ENCODE data around the gene CSNK1G2.

CSNK1G2 gene

DNA sequence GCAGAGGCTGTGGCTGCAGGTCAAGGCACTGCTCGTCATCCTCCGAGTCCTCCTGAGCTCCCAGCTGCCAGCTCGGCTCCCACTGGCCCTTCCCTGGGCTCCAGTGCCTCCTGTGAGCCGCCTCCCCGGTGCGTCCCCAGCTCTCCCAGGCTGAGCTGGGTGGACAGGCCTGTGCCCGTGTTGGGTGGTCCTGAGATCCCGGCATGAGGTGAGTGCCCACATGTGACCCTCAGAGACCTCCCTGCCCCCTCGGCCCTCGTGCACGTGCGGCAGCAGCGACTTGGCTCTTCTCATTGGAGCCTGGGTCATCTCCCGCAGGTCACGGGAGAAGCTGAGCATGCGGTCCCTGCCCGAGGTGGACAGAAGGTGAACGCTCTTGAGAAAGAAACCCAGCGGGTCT is 20.3 kb upstream of the CSNK1G2 start:
- no peak for DNase-seq

DNA sequence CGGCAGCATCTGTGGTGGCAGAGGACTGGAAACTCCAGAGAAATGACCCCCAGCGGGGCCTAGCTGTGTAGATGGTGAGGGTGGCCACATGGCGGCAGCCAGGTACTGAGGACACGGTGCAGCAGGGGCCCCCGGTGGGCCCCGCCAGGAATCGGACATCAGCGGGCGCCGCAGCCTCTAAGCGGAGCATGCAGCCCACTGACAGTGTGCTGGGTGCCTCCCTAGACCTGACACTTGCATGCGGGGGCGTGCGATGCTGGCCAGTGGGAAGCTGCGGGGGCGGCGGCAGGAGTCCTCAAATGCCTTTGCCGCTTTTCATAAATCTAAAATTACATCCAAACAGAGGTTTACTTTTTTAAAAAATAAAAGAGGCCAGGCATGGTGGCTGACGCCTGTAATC is 19.6 kb upstream of the CSNK1G2 start:
- no peak for DNase-seq

DNA sequence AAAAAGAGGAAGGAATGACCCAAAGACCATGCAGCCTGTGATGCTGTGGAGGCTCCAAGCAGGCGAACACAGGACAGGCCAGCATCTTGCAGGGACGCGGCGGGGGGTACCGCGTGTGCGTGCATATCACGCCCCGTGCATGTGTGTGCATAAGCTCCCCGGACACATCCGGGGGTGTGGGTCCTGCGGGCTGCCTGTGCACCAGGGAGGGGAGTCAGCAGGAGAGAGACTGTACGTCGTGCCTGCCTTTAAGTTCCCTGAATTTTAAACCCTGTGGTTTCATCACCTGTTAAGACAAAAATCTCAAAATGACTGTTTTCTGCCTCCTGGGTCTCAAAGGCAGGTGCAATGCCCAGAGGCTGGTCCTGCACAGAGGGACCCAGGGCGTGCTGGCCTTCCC is 19.1 kb upstream of the CSNK1G2 start:
- DNase-seq: no peak

- DNase-seq: no peak
Measured at GRCh38 chr19:1922803-1923202, 18.2 kb upstream of the CSNK1G2 start.

- DNase-seq: no peak
Measured at GRCh38 chr19:1923319-1923718, 17.7 kb upstream of the CSNK1G2 start.

DNA sequence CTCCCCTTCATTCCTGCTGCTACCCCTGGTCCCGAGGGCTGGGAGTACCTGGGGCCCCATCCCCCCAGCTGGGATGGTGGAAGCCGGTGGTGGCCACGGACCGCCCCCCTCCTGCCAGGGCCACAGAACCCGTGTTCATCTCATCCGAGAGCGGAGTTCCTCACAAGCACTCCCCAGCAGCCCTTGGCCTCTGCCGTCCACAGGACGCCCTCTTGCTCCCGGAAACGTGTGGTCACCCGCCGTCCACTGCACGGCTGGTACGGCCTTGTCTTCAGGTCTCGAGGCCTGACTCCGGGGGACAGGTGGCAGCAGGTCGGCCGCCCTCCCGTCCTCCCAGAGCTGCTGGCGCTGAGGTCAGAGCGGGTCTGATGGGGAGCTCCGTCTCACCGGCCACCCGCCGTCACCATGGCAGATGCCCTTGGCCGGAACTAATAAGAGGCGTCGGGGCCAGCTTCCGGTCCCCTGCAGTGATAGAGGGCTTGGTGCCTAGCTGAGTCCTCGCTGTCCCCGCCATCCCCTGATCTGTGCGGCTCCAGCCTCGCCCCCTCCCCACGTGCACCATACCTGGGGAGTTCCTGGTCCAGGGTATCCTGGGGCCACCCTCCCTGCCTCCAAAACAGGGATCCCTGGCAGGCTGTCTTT is 16.5 kb upstream of the CSNK1G2 start:
- no peak for DNase-seq

DNA sequence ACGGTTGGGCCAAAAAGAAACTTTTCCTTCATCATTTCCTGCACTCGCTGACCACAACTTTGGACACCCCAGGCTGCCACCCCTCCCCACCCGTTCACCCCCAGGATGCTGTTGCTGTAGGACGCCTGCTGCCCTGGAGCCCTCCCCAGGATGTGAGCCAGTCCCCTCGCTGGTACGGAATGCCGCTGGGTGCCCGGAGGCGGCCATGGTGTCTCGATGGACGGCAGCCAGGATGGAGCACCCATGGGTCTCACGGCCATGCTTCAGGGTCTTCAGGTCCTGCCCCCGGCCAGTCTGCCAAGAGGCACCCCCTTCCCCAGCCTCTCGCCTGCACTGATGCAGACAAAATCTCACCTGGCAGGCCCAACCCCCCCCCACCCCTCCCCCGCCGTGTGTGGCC is 15.4 kb upstream of the CSNK1G2 start:
- DNase-seq: no peak

- DNase-seq: peak; percentile 22
Measured at GRCh38 chr19:1929021-1929742, 11.8 kb upstream of the CSNK1G2 start.

DNA sequence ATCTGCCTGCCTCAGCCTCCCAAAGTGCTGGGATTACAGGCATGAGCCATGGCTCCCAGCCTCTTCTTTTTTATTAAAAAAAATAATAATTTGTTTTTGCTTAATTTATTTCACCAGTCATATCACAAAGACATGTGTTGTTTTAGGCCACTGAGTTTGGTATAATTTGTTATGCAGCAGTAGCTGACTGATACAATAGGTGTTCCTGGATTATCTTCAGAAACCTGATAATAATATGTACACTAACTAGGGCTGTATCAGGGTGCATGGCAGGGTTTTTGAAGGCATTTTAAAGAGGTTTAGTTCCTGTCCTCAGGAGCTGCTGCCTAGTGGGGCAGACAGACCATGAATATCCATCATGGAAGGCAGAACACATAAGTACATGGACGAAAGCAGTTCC is 9.5 kb upstream of the CSNK1G2 start:
- no peak for DNase-seq

GRCh38 chr19:1932395-1932794 is 8.6 kb upstream of the CSNK1G2 start:
- DNase-seq: no peak

DNA sequence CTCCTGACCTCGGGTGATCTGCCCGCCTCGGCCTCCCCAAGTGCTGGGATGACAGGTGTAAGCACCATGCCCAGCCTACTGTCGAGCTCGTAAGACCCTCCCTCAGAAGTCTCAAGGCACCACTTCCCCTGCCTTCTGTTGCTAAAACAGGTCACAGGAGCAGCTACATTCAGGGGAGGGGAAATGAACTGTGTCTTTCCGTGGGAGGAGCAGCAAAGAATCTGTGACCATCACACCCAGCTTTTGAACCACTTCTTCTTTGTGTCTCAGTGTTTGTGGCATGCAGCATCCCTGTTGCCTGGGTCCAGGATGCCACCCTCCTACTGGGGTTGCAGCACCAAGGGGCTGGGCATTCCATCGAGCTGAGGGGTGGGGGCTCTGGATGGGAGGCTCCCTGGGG is 7.7 kb upstream of the CSNK1G2 start:
- no peak for DNase-seq

DNA sequence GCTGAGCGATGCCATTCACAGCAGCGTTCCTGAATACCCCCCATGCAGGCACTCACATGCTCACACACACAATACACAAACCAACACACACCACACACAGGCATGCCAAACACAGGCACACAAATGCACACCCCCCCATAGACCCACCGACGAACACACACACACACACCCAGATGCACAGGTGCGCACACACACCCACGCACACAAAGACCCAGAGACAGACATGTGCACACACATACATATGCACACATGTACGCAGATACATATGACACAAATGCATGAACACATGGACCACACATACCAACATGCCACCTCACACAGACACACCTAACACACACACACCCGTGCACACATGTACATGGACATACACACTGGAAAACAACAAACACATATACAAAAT is 7.0 kb upstream of the CSNK1G2 start:
- no peak for DNase-seq

DNA sequence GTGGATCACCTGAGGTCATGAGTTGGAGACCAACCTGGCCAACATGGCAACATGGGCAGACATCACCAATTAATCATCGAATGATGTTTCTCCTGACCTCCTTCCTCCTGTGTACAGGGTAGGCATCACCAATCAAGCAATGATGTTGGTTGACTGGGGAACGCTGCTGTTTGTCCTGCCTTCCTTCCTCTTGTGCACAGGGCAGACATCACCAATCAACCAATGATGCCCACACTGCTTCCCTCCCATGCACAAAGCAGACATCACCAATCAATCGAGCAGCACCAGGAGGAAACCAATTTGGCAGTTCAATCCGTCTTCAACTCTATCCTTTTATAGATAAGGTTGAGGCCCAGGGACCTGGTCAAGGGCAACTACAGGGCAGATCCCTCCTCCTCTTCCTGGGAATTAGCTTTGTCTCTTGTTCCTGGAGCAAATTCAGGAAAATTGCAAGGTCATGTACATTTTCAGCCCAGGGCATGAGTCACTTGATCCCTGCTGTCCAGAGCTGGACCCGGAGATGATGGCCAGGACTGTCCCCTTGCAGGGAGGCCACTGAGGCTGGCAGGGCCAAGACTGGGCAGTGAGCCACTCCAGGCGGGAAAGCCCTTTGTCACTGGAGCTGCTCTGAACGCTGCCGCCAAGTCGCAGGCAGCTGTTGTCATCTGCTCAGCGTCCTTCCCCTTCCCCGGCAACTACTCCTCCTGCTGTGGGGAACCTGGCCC is 5.3 kb upstream of the CSNK1G2 start:
- DNase-seq: peak; percentile 5

GRCh38 chr19:1936430-1936829 is 4.5 kb upstream of the CSNK1G2 start:
- DNase-seq: no peak

- DNase-seq: no peak
Measured at GRCh38 chr19:1936916-1937610, 3.9 kb upstream of the CSNK1G2 start.

DNA sequence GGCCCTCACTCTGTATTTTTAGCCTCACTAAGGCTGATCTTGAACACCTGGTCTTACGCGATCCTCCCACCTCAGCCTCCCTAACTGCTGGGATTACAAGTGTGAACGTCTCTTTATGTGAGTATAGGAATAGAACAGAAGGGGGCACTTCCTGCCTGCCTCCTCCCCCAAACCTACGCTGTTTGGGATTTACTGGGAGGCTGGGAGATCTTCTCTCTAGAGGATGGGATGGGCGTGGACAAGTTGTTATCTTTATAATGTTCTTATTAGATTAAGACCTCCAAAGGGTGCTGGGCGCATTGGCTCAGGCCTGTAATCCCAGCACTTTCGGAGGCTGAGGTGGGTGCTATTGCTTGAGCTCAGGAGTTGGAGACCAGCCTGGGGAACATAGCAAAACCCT is 2.9 kb upstream of the CSNK1G2 start:
- DNase-seq: no peak

DNA sequence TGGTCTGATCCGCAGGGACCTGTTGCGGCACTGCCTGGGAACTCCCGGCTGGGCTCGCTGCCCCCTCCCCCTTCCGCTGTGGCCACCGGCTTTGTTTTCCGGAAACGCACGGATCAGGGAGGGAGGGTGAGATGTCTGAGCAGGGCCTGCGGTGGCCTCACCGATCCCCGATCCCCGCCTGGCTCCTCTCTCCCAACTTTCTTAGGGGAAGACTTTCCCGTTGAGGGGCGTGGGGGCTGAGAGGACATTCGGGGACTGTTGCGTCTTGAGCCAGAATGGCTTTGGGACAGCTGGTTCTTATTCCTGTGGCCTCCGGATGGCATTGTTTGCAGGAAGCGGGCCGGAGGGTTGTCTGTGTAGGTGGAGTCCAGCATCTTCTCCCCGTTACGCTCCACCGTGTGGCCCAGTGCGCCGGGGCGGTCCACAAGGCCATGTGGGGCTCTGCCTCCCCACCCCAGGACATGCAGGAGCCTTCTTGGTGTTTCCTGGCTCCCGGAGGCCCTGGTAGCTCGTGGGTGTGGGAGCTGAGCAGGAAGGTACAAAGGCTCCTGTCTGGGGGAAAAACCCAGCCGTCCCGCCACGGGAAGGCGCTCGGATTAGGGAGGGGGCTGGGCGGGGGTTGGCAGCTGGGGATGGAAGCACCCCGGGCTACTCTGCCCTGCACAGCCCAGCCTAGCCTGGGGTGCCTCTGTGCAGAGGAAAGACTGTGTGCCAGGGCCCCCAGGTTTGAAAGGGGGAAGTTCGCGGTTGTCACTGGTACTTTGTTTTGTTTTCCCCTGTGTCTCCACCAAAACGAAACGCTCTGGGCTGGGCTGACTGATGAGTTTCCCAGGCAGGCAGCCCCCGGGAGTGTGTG is 1.3 kb downstream of the CSNK1G2 start:
- DNase-seq: peak; percentile 18

DNA sequence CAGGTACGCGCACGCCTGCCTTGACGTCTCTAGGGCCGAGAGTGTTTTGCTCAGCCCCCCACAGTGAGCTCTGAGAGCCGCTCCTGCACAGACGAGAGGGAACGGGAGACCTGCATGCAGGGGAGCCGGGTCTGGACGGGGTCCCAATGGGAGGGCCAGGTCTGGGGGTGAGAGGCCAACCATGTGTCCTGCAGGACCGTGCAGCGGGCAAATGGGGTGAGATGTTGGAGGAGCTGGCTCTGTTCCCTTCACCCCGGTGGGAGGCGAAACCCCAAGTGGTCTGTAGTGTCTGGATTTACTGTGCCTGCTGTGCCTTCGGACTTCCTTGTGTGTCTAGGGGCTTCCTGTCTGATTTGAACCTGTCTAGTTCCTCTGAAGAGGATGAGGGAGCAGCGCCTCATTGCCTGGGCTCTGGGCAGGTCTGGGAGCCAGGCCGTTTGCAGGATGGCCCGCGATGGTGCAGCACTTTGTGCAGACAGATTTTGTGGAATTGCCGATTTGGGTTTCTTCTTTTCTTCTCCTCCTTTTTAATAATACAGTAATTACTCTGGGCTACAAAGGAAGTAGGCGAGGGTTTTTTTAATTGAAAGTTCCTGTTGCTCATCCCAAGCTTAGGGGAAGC is 2.1 kb downstream of the CSNK1G2 start:
- no peak for DNase-seq

- DNase-seq: no peak
Measured at GRCh38 chr19:1943661-1944087, 2.7 kb downstream of the CSNK1G2 start.

DNA sequence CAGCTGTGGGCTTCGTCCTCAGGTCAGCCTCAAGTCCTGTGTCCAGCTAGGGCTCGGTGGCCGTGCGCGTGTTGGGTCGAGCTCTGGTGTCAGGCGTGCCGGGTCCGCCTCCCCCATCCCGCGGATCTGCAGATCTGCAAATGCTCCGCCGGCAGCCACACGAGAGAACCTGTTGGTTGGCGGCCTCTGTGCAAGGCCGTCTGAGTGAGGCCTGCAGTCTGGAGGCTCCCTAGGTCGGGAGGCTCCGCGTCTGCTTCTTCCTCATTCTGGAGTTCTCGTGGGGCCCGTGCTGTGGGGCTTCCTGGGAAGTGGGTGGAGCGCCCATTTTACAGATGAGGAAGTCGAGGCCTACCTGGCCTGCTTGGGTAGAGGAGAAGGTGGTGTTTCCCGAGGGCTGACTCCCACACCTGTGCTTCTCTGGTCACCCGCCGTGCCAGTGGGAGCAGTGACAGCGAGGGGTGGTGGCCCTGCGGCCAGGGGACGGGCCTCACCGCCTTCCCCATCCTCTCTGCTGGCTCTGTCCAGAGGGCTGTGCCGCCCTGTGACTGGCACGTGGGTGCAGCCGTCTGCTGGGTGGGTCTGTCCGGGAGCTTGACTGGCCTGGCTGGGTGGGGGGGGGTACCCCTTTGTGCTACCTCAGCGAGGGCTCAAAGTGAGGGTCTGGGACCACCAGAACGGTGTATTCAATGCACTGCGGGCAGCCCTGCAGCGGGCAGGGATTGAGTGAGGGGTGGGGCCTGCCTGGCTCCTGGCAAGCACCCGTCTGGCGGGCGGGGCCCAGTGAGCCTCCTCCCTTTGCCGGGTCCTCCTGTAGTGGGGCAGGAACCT is 3.3 kb downstream of the CSNK1G2 start:
- no peak for DNase-seq

GRCh38 chr19:1944916-1945561 is 4.1 kb downstream of the CSNK1G2 start:
- no peak for DNase-seq
